ENCODE data around the gene TBCEL. TPM values are rescaled to one million over a fixed set of nuclear protein-coding genes. Genes with fewer than 3 reads are reported as not detected.

The TBCEL gene
- total and polyA plus RNA-seq, 3 donors from 2014 or later, result 38.2 to 42.9 (median 42.7) TPM

DNA sequence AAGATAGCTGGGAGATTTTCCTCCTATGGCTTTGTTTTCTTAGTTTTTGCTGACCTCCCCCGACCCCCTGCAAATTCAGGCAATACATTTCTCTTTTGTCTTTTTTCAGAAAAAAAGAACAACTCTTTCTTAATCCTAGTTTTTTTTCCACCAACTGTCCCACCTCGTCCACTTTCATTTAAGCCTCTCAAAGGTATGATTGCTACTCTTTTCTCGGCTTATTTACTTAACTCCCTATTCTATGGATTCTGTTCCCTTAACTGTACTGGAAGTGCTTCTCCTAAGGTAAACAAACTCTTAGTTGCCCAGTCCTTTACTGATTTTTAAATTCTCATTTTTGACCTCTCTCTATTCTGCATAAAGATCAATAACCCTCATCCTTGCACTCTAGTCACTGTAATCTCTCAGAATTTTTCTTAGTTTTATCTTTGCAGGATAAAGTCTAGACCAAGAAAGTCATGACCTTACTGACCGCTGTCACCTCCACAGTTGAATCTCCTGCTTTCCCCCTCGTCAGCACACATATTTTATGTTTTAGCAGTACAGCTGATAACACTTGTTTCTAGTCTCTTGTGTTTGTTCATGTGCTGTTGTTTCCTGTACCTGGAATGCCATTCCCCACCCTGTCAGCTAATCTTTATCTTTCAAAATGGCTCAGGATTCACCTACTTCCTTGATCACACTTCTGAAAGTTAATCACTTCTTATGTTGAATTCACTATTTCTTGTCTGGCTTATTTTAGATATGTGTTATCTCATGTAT is 14.9 kb downstream of the TBCEL start:
- WGBS, 2 donors, result 84 to 88% methylated on average over 5 of the region's 5 CpGs
- Histone ChIP-seq H3K27me3 (no peaks in the 10 kb centered on the region), H3K9me3 (no peaks in the 10 kb centered on the region), H3K4me1 (peaks cover 12% of the 10 kb centered on the region), H3K4me3 (no peak overlapping the region), H3K36me3 (ENCODE audit: low read depth, missing control alignments) (no peaks in the 10 kb centered on the region), H3K27ac (no peak overlapping the region)
- intact Hi-C loops (cut with DNase I; ENCODE audit: low total_unique reads), result no loop called here
- TF ChIP-seq CTCF (IDR thresholded peaks at IDR 0.05), result no peak
- TF ChIP-seq POLR2A (IDR thresholded peaks at IDR 0.05), result no peak
- DNase-seq, result no peak

- no peaks in the 10 kb centered on the region for H3K9me3 ChIP-seq
- peaks cover 12% of the 10 kb centered on the region for H3K4me1 ChIP-seq
- no peaks in the 10 kb centered on the region for H3K27me3 ChIP-seq
- DNase-seq, result no peak
- 45 to 78% methylated on average over 1 of the region's 1 CpG for WGBS, 2 donors
- no peak overlapping the region for H3K27ac ChIP-seq
- TF ChIP-seq CTCF (IDR thresholded peaks at IDR 0.05), result no peak
- no peak for TF ChIP-seq POLR2A (IDR thresholded peaks at IDR 0.05)
- intact Hi-C loops (cut with DNase I; ENCODE audit: low total_unique reads), result no loop called here
- no peak overlapping the region for H3K4me3 ChIP-seq
- H3K36me3 ChIP-seq (ENCODE audit: low read depth, missing control alignments), result no peaks in the 10 kb centered on the region
Measured at GRCh38 chr11:121039971-121040613, 16.2 kb downstream of the TBCEL start.

GRCh38 chr11:121040614-121041002 is 16.7 kb downstream of the TBCEL start:
- H3K9me3 ChIP-seq, result no peaks in the 10 kb centered on the region
- no peak for DNase-seq
- peaks cover 12% of the 10 kb centered on the region for H3K4me1 ChIP-seq
- TF ChIP-seq CTCF (IDR thresholded peaks at IDR 0.05) (no peak), POLR2A (IDR thresholded peaks at IDR 0.05) (no peak)
- no peak overlapping the region for H3K4me3 ChIP-seq
- no peak overlapping the region for H3K27ac ChIP-seq
- WGBS, 2 donors, result 76 to 82% methylated on average over 3 of the region's 3 CpGs
- no peaks in the 10 kb centered on the region for H3K27me3 ChIP-seq
- intact Hi-C loops (cut with DNase I; ENCODE audit: low total_unique reads), result no loop called here
- no peaks in the 10 kb centered on the region for H3K36me3 ChIP-seq (ENCODE audit: low read depth, missing control alignments)

GRCh38 chr11:121041072-121041471 is 17.2 kb downstream of the TBCEL start:
- peaks cover 12% of the 10 kb centered on the region for H3K4me1 ChIP-seq
- intact Hi-C loops (cut with DNase I; ENCODE audit: low total_unique reads), result no loop called here
- H3K27me3 ChIP-seq, result no peaks in the 10 kb centered on the region
- no peaks in the 10 kb centered on the region for H3K36me3 ChIP-seq (ENCODE audit: low read depth, missing control alignments)
- no peak for DNase-seq
- no peaks in the 10 kb centered on the region for H3K9me3 ChIP-seq
- no peak overlapping the region for H3K4me3 ChIP-seq
- WGBS, 2 donors, result 61 to 65% methylated on average over 5 of the region's 5 CpGs
- no peak overlapping the region for H3K27ac ChIP-seq
- TF ChIP-seq CTCF (IDR thresholded peaks at IDR 0.05) (no peak), POLR2A (IDR thresholded peaks at IDR 0.05) (no peak)
